HG03097 (cell line): Measurements from ENCODE around the gene ARHGAP15.

ENCODE experiments used
- ATAC-seq: cut with Tn5 transposase; IDR thresholded peaks from one replicate; pipeline ENCODE4 v1.9.1; 2021; ENCODE audit not compliant: unreplicated experiment, low FRiP score

Gene ARHGAP15

GRCh38 chr2:143163499-143163898 is 34.3 kb downstream of the ARHGAP15 start:
- no peak for ATAC-seq

- ATAC-seq: no peak
Observed at GRCh38 chr2:143165291-143165690, 36.1 kb downstream of the ARHGAP15 start.

- ATAC-seq: no peak
Observed at GRCh38 chr2:143169105-143169504, 39.9 kb downstream of the ARHGAP15 start.

- no peak for ATAC-seq
Observed at GRCh38 chr2:143171817-143172216, 42.6 kb downstream of the ARHGAP15 start.

- no peak for ATAC-seq
Observed at GRCh38 chr2:143175438-143175837, 46.2 kb downstream of the ARHGAP15 start.

- ATAC-seq: peak; percentile 7
Observed at GRCh38 chr2:143176606-143177005, 47.4 kb downstream of the ARHGAP15 start.

- peak; percentile 93 for ATAC-seq
Observed at GRCh38 chr2:143177096-143177786, 48.0 kb downstream of the ARHGAP15 start.

GRCh38 chr2:143181494-143181893 is 52.3 kb downstream of the ARHGAP15 start:
- no peak for ATAC-seq

GRCh38 chr2:143182649-143183048 is 53.4 kb downstream of the ARHGAP15 start:
- no peak for ATAC-seq

- ATAC-seq: no peak
Observed at GRCh38 chr2:143183804-143184463, 54.7 kb downstream of the ARHGAP15 start.

- ATAC-seq: no peak
Observed at GRCh38 chr2:143186876-143187275, 57.7 kb downstream of the ARHGAP15 start.

- ATAC-seq: no peak
Observed at GRCh38 chr2:143190431-143190830, 61.2 kb downstream of the ARHGAP15 start.

GRCh38 chr2:143192106-143192505 is 62.9 kb downstream of the ARHGAP15 start:
- no peak for ATAC-seq

GRCh38 chr2:143192716-143193115 is 63.5 kb downstream of the ARHGAP15 start:
- ATAC-seq: no peak

- no peak for ATAC-seq
Observed at GRCh38 chr2:143193121-143193520, 63.9 kb downstream of the ARHGAP15 start.

GRCh38 chr2:143195511-143195910 is 66.3 kb downstream of the ARHGAP15 start:
- ATAC-seq: no peak

- no peak for ATAC-seq
Observed at GRCh38 chr2:143204062-143204461, 74.8 kb downstream of the ARHGAP15 start.

GRCh38 chr2:143205106-143205764 is 76.0 kb downstream of the ARHGAP15 start:
- no peak for ATAC-seq

- ATAC-seq: no peak
Observed at GRCh38 chr2:143209570-143210445, 80.6 kb downstream of the ARHGAP15 start.

- ATAC-seq: no peak
Observed at GRCh38 chr2:143210446-143210819, 81.2 kb downstream of the ARHGAP15 start.
